ENCODE measurements around the gene ZDHHC20. TPM values are rescaled to one million over a fixed set of nuclear protein-coding genes. Genes with fewer than 3 reads are reported as not detected.

ZDHHC20 gene
- polyA plus RNA-seq, 3 donors = 28.1 to 67.8 (median 66.8) TPM

DNA sequence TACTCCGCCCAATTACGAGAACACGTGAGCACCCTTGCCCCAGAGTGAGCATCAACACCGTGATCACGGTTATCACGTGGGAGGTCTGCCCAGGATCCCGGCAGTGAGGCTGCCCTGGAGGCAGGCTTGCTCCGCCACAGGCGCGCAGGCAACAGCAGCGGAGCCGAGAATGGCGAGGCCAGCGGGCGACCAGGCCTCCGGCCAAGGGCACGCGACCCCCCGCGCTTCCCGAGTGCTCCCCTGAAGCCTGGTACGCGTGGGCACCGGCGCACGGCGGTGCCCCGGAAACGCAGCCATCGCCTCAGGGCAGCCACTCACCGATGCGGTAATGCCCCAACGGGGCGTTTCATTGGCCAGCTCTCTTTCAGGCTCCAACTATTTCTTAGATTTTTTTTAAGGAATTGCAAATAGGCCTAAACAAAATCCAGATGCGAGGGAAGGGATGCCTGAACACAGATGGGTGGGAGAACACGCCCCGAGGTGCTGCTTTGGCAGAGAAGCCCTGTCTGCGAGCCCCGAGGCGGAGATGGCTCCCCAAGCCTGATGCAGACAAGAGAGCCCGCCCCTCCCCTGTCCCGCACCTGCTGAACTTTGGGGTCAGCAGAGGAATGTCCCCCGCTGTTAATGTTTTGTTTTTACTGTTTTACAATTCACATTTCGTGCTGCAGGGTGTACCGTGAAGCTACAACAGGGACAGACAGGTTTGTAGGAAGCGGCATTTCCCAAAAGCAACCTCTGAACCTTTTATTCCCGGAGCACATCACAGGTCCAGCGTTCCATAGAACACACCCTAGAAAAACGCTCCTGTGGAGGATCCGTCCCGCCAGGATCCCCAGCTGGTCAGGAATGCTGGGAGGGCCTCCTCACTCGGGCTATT is 132.7 kb downstream of the ZDHHC20 start:
- no peaks in the 10 kb centered on the region for H3K27me3 ChIP-seq (ENCODE audit: control insufficient read depth in 2 of 2, insufficient read depth in 2 of 2, low read length in 2 of 2)
- Mint-ChIP-seq H3K27me3 (ENCODE audit: low read depth in 3 of 3) (peaks cover 2 to 4% (median 3%) of the 10 kb centered on the region in 3 donors), H3K4me1 (peaks cover 5% of the 10 kb centered on the region), H3K27ac (no peak overlapping the region), H3K4me3 (peak overlapping the region; percentile 54 to 78), H3K9me3 (peaks cover 0 to 3% (median 0%) of the 10 kb centered on the region in 7 donors), H3K36me3 (peaks cover 0 to 11% of the 10 kb centered on the region in 2 donors)
- peak overlapping the region; percentile 43 for H3K4me2 ChIP-seq (replicated peaks; ENCODE audit: extremely low read depth, low read length, poor library complexity, severe bottlenecking)
- H3K4me3 ChIP-seq (replicated peaks in 1 of 3; ENCODE audit: low read depth in 2 of 3, low read length in 3 of 3) = peak overlapping the region in 2 of 3 experiments; percentile 53
- H3K27ac ChIP-seq (ENCODE audit: low read depth in 1 of 2, low read length in 2 of 2) = no peak overlapping the region
- peak overlapping the region; percentile 42 for H3K9ac ChIP-seq (ENCODE audit: insufficient read depth, low read length, poor library complexity, severe bottlenecking)
- H2AFZ ChIP-seq (ENCODE audit: insufficient read depth, low read depth, low read length, poor library complexity, severe bottlenecking) = peak overlapping the region; percentile 51
- intact Hi-C loops (cut with micrococcal nuclease) = no loop called here
- no peaks in the 10 kb centered on the region for H3K79me2 ChIP-seq (ENCODE audit: insufficient read depth, low read length)
- TF ChIP-seq, protein P1, sequence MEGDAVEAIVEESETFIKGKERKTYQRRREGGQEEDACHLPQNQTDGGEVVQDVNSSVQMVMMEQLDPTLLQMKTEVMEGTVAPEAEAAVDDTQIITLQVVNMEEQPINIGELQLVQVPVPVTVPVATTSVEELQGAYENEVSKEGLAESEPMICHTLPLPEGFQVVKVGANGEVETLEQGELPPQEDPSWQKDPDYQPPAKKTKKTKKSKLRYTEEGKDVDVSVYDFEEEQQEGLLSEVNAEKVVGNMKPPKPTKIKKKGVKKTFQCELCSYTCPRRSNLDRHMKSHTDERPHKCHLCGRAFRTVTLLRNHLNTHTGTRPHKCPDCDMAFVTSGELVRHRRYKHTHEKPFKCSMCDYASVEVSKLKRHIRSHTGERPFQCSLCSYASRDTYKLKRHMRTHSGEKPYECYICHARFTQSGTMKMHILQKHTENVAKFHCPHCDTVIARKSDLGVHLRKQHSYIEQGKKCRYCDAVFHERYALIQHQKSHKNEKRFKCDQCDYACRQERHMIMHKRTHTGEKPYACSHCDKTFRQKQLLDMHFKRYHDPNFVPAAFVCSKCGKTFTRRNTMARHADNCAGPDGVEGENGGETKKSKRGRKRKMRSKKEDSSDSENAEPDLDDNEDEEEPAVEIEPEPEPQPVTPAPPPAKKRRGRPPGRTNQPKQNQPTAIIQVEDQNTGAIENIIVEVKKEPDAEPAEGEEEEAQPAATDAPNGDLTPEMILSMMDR (IDR thresholded peaks at IDR 0.05) = no peak
- no peaks in the 10 kb centered on the region for H3K9me3 ChIP-seq (replicated peaks in 1 of 2; ENCODE audit: control insufficient read depth in 1 of 2, insufficient read depth in 1 of 2, low read length in 2 of 2)
- DNase-seq = no peak
- 36% methylated on average over 40 of the region's 52 CpGs for WGBS (ENCODE audit: insufficient coverage)
- H3K36me3 ChIP-seq (replicated peaks in 1 of 2; ENCODE audit: control insufficient read depth in 1 of 2, insufficient read depth in 2 of 2, low read length in 2 of 2) = no peaks in the 10 kb centered on the region
- no peaks in the 10 kb centered on the region for H4K20me1 ChIP-seq (ENCODE audit: insufficient read depth, low read length)
- peaks cover 0 to 8% of the 10 kb centered on the region in 2 donors for H3K4me1 ChIP-seq (ENCODE audit: control insufficient read depth in 1 of 2, insufficient read depth in 2 of 2, low read length in 2 of 2)

DNA sequence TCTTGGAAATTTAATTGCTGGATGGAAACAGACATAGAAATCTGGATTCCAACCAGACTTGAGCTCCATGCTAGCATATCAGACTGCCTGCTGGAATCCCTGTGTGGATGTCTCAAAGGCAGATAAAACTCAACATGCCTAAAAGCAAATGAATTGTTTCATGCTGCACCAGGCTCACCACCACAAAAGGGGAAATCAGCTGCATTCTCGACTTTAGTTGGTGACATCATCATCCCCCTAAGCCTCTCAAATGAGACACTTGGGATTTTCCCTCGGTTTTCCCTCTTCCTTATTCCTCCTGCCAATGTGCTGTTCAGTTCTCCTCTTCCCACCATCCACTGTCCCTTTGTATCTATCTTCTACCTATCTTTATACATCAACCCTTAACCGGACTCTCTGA is 134.3 kb downstream of the ZDHHC20 start:
- H3K4me1 Mint-ChIP-seq = no peaks in the 10 kb centered on the region
- Histone ChIP-seq H3K27ac (ENCODE audit: low read depth in 1 of 2, low read length in 2 of 2) (no peak overlapping the region), H3K79me2 (ENCODE audit: insufficient read depth, low read length) (no peaks in the 10 kb centered on the region), H3K4me3 (replicated peaks in 1 of 3; ENCODE audit: low read depth in 2 of 3, low read length in 3 of 3) (no peak overlapping the region), H4K20me1 (ENCODE audit: insufficient read depth, low read length) (no peaks in the 10 kb centered on the region), H3K9ac (ENCODE audit: insufficient read depth, low read length, poor library complexity, severe bottlenecking) (no peak overlapping the region), H3K4me1 (ENCODE audit: control insufficient read depth in 1 of 2, insufficient read depth in 2 of 2, low read length in 2 of 2) (peaks cover 0 to 8% of the 10 kb centered on the region in 2 donors), H3K36me3 (replicated peaks in 1 of 2; ENCODE audit: control insufficient read depth in 1 of 2, insufficient read depth in 2 of 2, low read length in 2 of 2) (no peaks in the 10 kb centered on the region), H3K27me3 (ENCODE audit: control insufficient read depth in 2 of 2, insufficient read depth in 2 of 2, low read length in 2 of 2) (no peaks in the 10 kb centered on the region), H3K9me3 (replicated peaks in 1 of 2; ENCODE audit: control insufficient read depth in 1 of 2, insufficient read depth in 1 of 2, low read length in 2 of 2) (peaks cover 0 to 9% of the 10 kb centered on the region in 2 donors), H2AFZ (ENCODE audit: insufficient read depth, low read depth, low read length, poor library complexity, severe bottlenecking) (no peak overlapping the region), H3K4me2 (replicated peaks; ENCODE audit: extremely low read depth, low read length, poor library complexity, severe bottlenecking) (no peak overlapping the region)
- peak overlapping the region in 1 of 7 donors; percentile 27 for H3K27ac Mint-ChIP-seq
- intact Hi-C loops (cut with micrococcal nuclease) = no loop called here
- 63% methylated on average over 2 of the region's 3 CpGs for WGBS (ENCODE audit: insufficient coverage)
- TF ChIP-seq, protein P1 (IDR thresholded peaks at IDR 0.05) = no peak
- H3K4me3 Mint-ChIP-seq = no peak overlapping the region
- peaks cover 3 to 11% of the 10 kb centered on the region in 2 donors for H3K36me3 Mint-ChIP-seq
- DNase-seq = peak in 1 of 3 donors; percentile 42
- H3K27me3 Mint-ChIP-seq (ENCODE audit: low read depth in 3 of 3) = peaks cover 2 to 4% (median 3%) of the 10 kb centered on the region in 3 donors
- peaks cover 0 to 13% (median 6%) of the 10 kb centered on the region in 7 donors for H3K9me3 Mint-ChIP-seq

Data from CD14-positive monocyte (primary cell).